Left ventricle myocardium superior (tissue), 1 donor: Measurements from ENCODE around the gene IPO9. TPM values are rescaled to one million over a fixed set of nuclear protein-coding genes. Genes with fewer than 3 reads are reported as not detected.
"Not testable (repeated sequence)": the region's sequence is repeated elsewhere in the genome, so short reads cannot be mapped to it uniquely, and the experiment has no call there.

Experiments
- ATAC-seq: fragments of 200-7000 bp; cut with Tn5 transposase; one replicate; pipeline ENCODE4 v1.9.1; 2020; ENCODE audit warnings: mild to moderate bottlenecking, moderate library complexity
- DNase-seq: peaks from one replicate; pipeline ENCODE4 v3.0.0-alpha.2; 2020
- intact Hi-C: fragments of 100-400 bp; cut with micrococcal nuclease; formaldehyde crosslinking; loops from one replicate; pipeline ENCODE4 v1.11.0; 2022
- total RNA-seq: library from RNA; stranded (reverse); fragmentation: NEBNext Ultra II Directional; extraction: Animal tissue kit (Norgen Biotek cat#: 25700); gene quantifications from one replicate; pipeline ENCODE4 v1.2.1, GENCODE V29; 2021
- donor health status: DM: no; HTN: yes; CAD: no; lungs with severe emphysema.

The IPO9 gene
- total RNA-seq, 1 donor from 2014 or later, result 22.1 TPM

GRCh38 chr1:201896951-201897391 is 68.0 kb downstream of the IPO9 start:
- ATAC-seq (peak; percentile 79), DNase-seq (peak; percentile 62)
- intact Hi-C loops, result loop anchor here (5.0 kb wide), 1 partner anchor 75 kb away; no protein-coding TSS in a partner anchor

DNA sequence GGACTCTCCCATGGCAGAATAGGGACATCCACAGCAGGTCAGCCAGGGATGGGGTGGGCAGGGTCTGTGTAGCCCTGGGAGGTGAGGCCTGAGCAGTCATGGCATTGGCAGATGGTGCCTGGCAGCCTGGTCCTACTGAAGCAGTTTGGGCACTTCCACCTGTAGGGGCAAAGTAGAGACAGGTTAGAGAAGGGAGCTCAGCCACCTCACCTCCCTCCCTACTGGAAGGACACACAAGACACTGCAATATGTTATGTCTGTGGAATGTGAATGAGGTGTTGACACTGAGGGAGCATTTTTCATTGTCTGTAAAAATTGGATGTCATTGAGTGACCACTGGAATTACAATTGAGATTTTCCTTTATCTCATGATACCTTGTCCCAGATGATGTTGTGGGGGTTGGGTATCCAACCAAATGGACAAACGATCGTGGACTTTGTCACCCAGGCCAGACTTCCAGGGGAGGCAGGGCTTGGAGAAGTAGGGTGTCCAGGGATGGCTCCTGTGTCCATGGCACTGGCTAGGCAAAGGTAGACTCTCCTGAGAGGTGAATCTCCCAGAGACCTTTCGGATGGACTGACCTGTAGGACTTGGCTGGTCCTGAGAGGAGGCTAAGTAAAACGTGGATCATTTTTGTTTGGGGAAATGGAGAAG is 69.4 kb downstream of the IPO9 start:
- no peak for ATAC-seq
- no peak for DNase-seq
- intact Hi-C loops, result loop anchor here (5.0 kb wide), 1 partner anchor 74 kb away; no protein-coding TSS in a partner anchor

DNA sequence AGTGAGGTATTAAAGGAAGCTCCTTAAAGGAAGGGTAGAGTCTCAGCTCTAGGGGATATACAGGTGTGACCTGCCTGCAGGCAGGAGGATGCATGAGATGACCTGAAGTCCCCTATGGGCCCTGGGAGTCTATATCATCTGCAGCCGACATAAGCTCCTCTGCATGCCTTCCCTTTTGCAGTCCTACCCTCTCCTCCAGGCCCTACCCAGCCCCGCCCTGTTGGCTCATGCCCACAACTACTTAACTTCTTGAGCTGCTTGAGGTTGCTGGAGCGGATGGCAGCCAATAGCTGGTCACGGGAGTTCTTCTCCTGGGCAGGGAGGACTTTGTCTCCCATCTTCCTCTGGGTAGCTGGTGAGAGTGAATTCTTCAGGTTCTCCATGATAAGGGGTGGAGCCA is 70.0 kb downstream of the IPO9 start:
- no peak for ATAC-seq
- no peak for DNase-seq
- intact Hi-C loops, result loop anchor here (5.0 kb wide), 1 partner anchor 73 kb away; no protein-coding TSS in a partner anchor

- DNase-seq, result no peak
- ATAC-seq, result no peak
- intact Hi-C loops, result loop anchor here (5.0 kb wide), 1 partner anchor 72 kb away; no protein-coding TSS in a partner anchor
Measured at GRCh38 chr1:201899683-201900429, 70.9 kb downstream of the IPO9 start.

GRCh38 chr1:201900476-201900875 is 71.5 kb downstream of the IPO9 start:
- no peak for DNase-seq
- no peak for ATAC-seq
- intact Hi-C loops, result no loop called here

GRCh38 chr1:201901036-201901435 is 72.1 kb downstream of the IPO9 start:
- DNase-seq, ATAC-seq, intact Hi-C loops: not testable (repeated sequence)

- no peak for ATAC-seq
Measured at GRCh38 chr1:201902198-201902597, 73.2 kb downstream of the IPO9 start.

DNA sequence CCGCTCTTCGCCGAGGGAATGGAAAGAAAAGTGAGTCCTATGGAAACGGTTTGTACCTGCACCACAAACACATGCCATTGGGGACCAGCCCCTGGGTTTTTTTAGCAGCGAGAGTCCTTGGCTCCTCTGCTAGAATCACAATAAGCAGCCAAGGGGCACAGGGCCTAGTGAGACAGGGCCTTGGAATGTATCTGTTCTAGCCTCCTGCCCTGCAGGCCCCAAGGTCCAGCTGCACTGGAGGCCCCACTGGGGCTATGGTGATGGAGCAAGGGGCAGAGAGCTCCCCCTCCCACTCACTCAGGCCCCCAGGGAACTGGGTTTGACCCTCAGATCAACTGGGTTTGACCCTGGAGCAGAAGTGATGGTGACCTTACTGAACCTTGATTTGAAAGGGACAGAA is 74.2 kb downstream of the IPO9 start:
- peak; percentile 45 for ATAC-seq
- intact Hi-C loops, result no loop called here
- DNase-seq, result no peak

More at GRCh38 chr1:201902198-201902597, 73.2 kb downstream of the IPO9 start:
- DNase-seq, result no peak
- intact Hi-C loops, result no loop called here

DNA sequence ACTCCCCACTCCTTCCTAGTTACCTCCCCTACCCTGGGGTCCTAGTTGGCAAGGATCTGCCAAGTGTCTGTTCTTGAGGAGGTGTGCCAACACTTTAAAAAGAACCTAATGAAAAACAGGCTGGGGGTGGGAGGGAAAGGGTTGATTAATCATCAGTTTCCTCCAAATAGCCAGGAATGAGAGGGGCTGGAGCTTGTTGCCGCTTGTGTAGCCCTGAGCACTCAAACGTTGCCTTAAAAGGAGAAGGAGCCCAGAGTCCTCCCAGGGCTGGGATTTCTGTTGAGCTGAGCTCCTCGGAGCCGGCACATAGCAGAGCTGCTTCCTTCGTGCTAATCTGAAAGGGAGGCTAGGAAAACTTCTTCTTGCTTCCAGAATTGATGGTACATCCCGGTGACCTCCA is 75.6 kb downstream of the IPO9 start:
- intact Hi-C loops, result no loop called here
- DNase-seq (no peak), ATAC-seq (peak; percentile 68)

- ATAC-seq (no peak), DNase-seq (no peak)
- intact Hi-C loops, result no loop called here
Measured at GRCh38 chr1:201905234-201905890, 76.4 kb downstream of the IPO9 start.

- ATAC-seq, result no peak
- DNase-seq, result no peak
- intact Hi-C loops, result no loop called here
Measured at GRCh38 chr1:201906336-201906735, 77.4 kb downstream of the IPO9 start.

DNA sequence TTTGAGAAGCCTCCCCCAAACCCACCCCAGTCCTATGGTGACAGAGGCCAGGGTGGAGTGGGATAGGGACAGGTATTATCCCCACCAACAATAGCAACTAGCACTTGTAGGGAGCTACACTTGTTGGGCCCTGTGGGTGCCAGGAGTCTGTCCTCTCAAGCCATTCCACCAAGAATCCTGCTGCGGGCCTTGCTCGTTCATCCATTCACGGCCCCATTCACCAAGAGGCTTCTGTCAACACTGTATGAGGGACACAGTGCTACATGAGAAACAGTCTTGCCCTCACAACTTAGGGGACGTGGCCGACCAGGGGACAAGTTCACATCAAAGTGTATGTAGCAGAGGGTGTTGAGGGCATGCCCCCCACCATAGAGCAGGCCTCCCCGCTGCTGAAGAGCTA is 78.7 kb downstream of the IPO9 start:
- ATAC-seq, result no peak
- DNase-seq, result no peak
- intact Hi-C loops, result no loop called here

GRCh38 chr1:201911826-201912571 is 83.0 kb downstream of the IPO9 start:
- intact Hi-C loops, result no loop called here
- DNase-seq (no peak), ATAC-seq (no peak)

- no peak for ATAC-seq
- no peak for DNase-seq
- intact Hi-C loops, result no loop called here
Measured at GRCh38 chr1:201912832-201913231, 83.9 kb downstream of the IPO9 start.

- intact Hi-C loops, result no loop called here
- DNase-seq (no peak), ATAC-seq (no peak)
Measured at GRCh38 chr1:201914456-201915235, 85.7 kb downstream of the IPO9 start.

DNA sequence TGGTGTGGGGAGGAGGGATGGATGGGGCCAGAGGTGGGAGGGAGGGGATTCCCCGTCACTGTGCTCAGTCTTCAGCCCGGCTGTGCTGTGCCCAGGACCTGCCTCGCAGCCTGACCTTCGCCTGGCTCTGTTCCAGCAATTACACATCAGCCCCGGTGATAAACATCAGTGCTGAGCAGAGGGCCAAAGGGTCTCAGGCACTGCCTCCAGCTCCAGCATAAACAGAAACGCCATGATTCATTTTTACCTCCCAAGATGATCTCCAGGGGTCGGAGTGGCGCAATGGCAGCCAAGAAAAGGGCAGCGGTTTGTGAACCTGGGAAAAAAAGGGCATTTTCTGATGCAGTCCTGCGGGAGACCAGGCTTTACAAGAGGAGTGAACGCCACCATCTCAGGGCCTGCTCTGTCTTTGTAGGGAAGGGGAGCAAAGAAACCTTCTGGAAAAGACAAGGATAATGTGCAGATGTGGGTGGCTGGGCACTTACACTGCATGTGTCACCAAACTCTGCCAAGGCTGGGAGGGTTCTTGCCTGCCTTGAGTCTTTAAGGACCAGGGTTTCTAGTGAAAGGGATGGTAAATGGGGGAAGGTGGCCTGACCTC is 87.8 kb downstream of the IPO9 start:
- ATAC-seq (peak; percentile 63), DNase-seq (peak; percentile 60)
- intact Hi-C loops, result no loop called here

DNA sequence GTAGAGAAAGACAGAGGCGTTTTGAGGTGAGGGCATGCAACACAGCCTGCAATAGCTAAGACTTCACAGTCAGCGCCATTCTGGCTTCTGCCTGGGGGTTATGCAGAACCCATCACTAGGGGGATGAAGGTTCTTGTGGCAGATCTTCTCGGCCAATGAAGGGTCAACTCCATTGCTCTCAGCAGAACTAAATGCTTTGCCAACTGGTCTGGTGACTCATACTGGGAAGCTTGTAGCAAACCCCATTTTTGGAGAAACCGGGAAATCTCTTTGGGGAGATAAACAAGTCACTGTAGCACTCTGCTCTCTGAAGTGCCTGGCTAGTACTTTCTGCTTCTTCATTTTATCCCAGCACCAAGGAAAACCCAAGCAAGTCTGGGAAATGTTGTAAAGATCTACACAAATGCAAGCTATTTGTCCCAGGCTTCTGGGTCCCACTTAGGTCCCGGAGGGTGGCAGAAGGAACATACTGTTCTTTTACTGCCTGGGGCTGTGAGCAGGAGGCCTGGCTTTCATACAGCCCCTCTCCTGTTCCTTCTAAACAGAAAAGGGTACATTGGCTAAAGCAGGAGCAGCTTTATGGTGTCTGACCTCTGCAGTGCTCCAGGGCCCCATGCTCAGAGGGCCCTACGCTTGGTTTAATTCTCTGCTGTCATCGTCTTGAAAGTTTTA is 88.5 kb downstream of the IPO9 start:
- intact Hi-C loops, result no loop called here
- ATAC-seq (peak; percentile 83), DNase-seq (no peak)

DNA sequence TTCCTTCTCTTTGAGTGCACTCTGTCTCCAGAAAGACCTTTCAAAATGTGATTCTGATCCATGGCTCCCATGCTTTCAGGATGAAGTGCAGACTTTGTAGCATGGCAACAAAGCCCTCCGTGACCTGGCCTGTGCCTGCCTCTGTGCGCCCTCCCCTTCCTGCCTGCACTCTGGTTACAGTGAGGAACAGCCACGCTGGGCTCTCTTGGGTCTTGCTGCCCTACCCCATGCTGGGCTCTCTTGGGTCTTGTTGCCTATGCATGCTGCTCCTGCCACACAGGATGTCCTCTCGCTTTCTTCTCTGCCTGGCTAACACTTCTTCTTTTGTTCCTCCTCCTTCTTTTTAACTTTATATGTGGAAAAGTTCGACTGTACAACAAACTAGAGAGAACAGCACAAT is 89.4 kb downstream of the IPO9 start:
- DNase-seq (no peak), ATAC-seq (no peak)
- intact Hi-C loops, result no loop called here
